Subcutaneous adipose tissue (tissue), 4 donors: ENCODE results near the gene GRM7. TPM values are rescaled to one million over a fixed set of nuclear protein-coding genes. Genes with fewer than 3 reads are reported as not detected.

Source experiments
- CTCF ChIP-seq: fragments of 450-650 bp; IDR thresholded peaks from one replicate; pipeline ENCODE4 v1.5.1; 2016; ENCODE audit warnings: low read depth, mild to moderate bottlenecking, control low read depth, antibody characterized with exemption, moderate library complexity
- total RNA-seq, 4 donors: library from RNA; depleted of rRNA; stranded (reverse); fragments of >200 nt; gene quantifications; one replicate each; pipeline ENCODE4 v1.1.0, GENCODE V29; 2016

Gene GRM7
- total RNA-seq, 4 donors from 2014 or later: 0.16 to 1.2 (median 0.90) TPM

GRCh38 chr3:7789324-7789723 lies 928.4 kb downstream of the GRM7 start:
- TF ChIP-seq CTCF: no peak

GRCh38 chr3:7790141-7790540 lies 929.2 kb downstream of the GRM7 start:
- TF ChIP-seq CTCF: no peak
